IMR-90 (cell line): ENCODE data around the gene ISG20.

Experiments
- BHLHE40 ChIP-seq: fragments of 150-350 bp; IDR thresholded peaks from 2 replicates; pipeline ENCODE4 v1.6.1; 2016; ENCODE audit warnings: mild to moderate bottlenecking, low read depth, low read length
- CEBPB ChIP-seq: IDR thresholded peaks from 2 replicates; pipeline ENCODE4 v1.6.1; 2012; ENCODE audit warnings: low read depth, low read length, improper control_type of control experiment
- CHD1 ChIP-seq: IDR thresholded peaks from 2 replicates; pipeline ENCODE4 v1.6.1; 2012; ENCODE audit warnings: low read depth, low read length, improper control_type of control experiment
- FOS ChIP-seq: fragments of 150-350 bp; IDR thresholded peaks from 2 replicates; pipeline ENCODE4 v1.6.1; 2016; ENCODE audit warnings: low read depth, low read length
- MAFK ChIP-seq: IDR thresholded peaks from 2 replicates; pipeline ENCODE4 v1.6.1; 2012; ENCODE audit warnings: low read depth, low read length, improper control_type of control experiment
- MAZ ChIP-seq: IDR thresholded peaks from 2 replicates; pipeline ENCODE4 v1.6.1; 2012; ENCODE audit warnings: low read depth, mild to moderate bottlenecking, low read length, improper control_type of control experiment, moderate library complexity, borderline replicate concordance
- POLR2A ChIP-seq: IDR thresholded peaks from 2 replicates; pipeline ENCODE4 v1.6.1; 2012; ENCODE audit warnings: mild to moderate bottlenecking, low read depth, low read length
- RAD21 ChIP-seq: IDR thresholded peaks from 2 replicates; pipeline ENCODE4 v1.6.1; 2012; ENCODE audit warnings: low read length, improper control_type of control experiment
- RFX5 ChIP-seq: IDR thresholded peaks from 2 replicates; pipeline ENCODE4 v1.8.0; 2012; ENCODE audit warnings: low read depth, mild to moderate bottlenecking, low read length, moderate library complexity
- SMC3 ChIP-seq: fragments of 150-350 bp; IDR thresholded peaks from 2 replicates; pipeline ENCODE4 v1.6.1; 2016; ENCODE audit warnings: low read depth, mild to moderate bottlenecking, antibody characterized with exemption, low read length, moderate library complexity
- TF ChIP-seq, protein P1 (sequence below): conservative IDR thresholded peaks from 2 replicates; pipeline ENCODE4 v1.5.1; 2012; ENCODE audit warnings: mild to moderate bottlenecking, low read depth, low read length, improper control_type of control experiment
- TF ChIP-seq, protein P2 (sequence below): fragments of 150-350 bp; IDR thresholded peaks from 2 replicates; pipeline ENCODE4 v1.6.1; 2016; ENCODE audit warnings: low read depth, mild to moderate bottlenecking, low read length, moderate library complexity, borderline replicate concordance

DNA sequence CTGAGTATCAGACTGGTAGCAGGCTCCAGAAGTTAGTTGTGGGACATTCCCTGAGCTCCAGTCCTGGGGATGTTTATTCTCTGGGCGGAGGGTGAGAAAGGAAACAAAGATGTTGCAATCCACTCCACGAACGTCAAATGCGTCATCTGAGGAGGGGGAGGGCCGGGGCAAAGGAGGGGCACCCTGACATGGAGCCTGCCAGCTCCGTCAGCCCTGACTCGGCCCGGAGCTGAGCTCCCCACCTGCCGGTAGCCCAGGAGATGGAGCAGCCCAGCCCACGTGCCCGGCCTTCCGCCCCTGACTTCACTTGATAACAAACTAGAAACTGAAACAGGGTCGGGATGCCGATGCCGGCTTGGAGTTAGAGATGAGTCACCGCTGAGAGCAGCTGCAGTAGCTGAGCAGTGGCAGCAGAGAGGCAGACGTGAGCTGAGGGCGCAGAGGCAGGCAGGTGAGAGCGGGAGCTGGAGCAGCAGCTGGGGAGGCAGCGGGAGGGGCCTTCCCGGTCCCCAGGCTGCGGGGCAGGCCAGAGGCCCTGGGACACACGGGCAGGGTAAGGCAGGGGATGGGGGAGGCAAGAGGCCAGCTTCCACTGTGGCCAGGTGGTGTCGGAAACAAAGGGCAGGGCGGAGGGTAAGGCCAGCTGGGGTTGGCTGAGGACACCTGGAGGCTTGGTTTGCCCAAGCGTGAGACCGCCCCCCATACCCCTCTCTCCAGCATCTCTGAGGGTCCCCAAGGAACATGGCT lies at the start of gene ISG20:
- peak; percentile 100 for TF ChIP-seq CEBPB
- TF ChIP-seq, protein P1, sequence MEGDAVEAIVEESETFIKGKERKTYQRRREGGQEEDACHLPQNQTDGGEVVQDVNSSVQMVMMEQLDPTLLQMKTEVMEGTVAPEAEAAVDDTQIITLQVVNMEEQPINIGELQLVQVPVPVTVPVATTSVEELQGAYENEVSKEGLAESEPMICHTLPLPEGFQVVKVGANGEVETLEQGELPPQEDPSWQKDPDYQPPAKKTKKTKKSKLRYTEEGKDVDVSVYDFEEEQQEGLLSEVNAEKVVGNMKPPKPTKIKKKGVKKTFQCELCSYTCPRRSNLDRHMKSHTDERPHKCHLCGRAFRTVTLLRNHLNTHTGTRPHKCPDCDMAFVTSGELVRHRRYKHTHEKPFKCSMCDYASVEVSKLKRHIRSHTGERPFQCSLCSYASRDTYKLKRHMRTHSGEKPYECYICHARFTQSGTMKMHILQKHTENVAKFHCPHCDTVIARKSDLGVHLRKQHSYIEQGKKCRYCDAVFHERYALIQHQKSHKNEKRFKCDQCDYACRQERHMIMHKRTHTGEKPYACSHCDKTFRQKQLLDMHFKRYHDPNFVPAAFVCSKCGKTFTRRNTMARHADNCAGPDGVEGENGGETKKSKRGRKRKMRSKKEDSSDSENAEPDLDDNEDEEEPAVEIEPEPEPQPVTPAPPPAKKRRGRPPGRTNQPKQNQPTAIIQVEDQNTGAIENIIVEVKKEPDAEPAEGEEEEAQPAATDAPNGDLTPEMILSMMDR: peak; percentile 57
- TF ChIP-seq CHD1: no peak; the same call in none of the 2 replicates
- TF ChIP-seq, protein P2, sequence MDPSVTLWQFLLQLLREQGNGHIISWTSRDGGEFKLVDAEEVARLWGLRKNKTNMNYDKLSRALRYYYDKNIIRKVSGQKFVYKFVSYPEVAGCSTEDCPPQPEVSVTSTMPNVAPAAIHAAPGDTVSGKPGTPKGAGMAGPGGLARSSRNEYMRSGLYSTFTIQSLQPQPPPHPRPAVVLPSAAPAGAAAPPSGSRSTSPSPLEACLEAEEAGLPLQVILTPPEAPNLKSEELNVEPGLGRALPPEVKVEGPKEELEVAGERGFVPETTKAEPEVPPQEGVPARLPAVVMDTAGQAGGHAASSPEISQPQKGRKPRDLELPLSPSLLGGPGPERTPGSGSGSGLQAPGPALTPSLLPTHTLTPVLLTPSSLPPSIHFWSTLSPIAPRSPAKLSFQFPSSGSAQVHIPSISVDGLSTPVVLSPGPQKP: no peak
- TF ChIP-seq POLR2A: peak; percentile 94
- TF ChIP-seq RFX5: no peak
- TF ChIP-seq FOS: peak; percentile 96; the same call in 1 of the 2 replicates
- TF ChIP-seq BHLHE40: peak; percentile 94
- TF ChIP-seq MAZ: peak; percentile 95
- TF ChIP-seq SMC3: no peak
- peak; percentile 47 for TF ChIP-seq RAD21
- TF ChIP-seq MAFK: no peak
